GM18511 (cell line): ENCODE results near the gene CADM4.
"Not testable (repeated sequence)": the region's sequence is repeated elsewhere in the genome, so short reads cannot be mapped to it uniquely, and the experiment has no call there.

ENCODE experiments used
- ATAC-seq: cut with Tn5 transposase; IDR thresholded peaks from one replicate; pipeline ENCODE4 v1.9.1; 2021; ENCODE audit warnings: mild to moderate bottlenecking, moderate library complexity; ENCODE audit not compliant: unreplicated experiment

Gene CADM4, protein sequence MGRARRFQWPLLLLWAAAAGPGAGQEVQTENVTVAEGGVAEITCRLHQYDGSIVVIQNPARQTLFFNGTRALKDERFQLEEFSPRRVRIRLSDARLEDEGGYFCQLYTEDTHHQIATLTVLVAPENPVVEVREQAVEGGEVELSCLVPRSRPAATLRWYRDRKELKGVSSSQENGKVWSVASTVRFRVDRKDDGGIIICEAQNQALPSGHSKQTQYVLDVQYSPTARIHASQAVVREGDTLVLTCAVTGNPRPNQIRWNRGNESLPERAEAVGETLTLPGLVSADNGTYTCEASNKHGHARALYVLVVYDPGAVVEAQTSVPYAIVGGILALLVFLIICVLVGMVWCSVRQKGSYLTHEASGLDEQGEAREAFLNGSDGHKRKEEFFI

DNA sequence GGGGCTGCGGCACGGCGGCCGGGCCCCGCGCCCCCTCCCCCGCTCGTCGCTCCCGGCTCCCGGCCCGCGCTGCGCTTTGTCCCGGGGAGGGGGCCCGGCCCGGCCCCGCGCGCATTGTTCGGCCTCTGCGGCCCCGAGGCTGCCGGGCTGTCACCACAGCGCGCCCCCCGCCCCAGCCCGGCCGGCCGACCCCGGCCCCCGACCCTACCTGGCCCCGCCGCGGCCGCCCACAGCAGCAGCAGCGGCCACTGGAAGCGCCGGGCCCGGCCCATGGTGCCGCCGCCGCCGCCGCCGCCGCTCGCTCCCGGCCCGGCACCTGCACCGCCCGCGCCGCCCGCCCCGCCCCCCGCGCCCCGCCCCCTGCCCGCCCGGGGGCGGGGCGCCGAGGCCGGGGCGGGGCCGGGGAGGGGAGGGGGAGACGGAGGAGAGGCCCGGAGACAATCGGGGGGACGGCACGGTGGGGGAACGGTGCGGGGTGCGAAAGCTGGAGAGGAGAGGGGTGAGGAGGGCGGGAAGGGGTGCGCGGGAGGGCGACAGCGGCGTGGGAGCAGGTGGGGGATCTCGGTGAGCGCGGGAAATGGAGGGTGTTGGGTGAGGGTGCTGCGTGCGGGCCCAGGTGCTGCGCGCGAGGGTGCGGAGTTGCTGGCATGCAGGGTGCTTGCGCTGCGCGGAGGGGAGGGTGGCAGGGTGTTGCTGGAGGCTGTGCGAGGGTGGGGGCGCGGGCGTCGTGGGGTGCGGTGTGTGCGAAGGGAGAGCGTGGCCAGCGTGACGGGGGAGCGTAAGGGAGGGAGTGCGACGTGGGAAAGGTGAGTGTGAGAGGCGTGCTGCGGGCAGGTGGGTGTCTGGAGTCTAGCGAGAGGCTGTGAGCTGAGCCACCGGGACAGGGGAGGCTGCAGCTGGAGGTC is at the start of gene CADM4:
TSS of gene CADM4 (minus strand) at position 332 of the 905 bp plus-strand sequence. CDS start at position 272, 60 bp downstream.
- ATAC-seq: no peak

DNA sequence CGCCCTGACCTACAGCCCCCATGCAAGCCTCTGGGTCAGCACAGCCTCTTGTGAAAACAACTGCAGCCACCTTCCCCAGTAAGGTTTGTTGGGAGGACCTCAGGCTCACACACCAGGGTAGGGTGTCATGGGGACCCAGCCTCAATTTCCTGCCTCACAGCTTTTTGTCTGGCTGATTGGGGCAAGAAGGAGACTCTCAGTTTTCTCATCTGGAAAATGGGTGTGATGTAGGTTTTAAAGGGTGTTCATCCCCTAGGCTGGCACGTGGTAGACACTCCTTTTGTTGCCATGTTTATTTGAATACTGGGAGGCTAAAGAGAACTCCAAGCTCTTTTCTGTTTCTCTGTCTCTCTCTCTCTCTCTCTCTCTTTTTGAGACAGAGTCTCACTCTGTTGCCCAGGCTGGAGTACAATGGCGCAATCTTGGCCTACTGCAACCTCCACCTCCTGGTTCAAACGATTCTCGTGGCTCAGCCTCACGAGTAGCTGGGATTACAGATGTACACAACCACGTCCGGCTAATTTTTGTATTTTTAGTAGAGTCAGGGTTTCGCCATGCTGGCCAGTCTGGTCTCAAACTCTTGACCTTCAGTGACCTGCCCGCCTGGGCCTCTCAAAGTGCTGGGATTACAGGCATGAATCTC is 48.5 kb upstream of the CADM4 start:
- no peak for ATAC-seq

DNA sequence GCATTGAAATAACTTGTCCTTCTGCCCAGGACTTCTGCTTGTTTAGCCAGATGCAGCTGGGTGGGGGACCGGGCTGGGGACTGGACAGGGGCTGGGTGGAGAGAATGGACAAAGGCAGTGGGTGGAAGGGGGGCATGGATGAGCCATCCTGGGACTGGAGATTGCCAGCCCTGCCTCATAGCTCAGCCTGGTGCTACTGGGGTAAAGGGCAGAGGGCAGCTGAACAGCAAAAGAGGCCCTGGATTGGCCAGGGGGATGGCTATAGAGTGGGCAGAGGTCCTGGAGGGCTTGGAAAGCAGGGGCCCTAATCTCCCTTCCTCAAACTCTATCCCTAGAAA is 48.0 kb upstream of the CADM4 start:
- no peak for ATAC-seq

DNA sequence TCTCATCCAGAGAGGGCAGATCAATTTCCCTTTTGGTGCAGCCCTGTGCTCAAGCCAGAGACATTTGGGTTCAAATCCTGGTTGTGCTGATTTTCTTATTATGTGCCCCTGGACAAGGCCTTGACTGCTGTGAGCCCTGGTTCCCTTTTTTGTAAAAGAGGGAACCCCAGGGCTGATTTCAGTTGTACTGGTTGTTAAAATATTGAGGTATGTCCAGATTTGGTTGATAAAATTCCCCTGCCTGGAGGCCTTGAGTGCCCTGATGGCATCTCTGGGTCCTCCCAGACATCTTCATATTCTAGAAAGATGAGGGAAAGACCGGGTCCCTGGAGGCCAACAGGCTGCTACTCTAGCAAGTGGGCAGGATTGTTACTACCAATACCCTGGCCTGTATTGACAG is 44.7 kb upstream of the CADM4 start:
- ATAC-seq: no peak

DNA sequence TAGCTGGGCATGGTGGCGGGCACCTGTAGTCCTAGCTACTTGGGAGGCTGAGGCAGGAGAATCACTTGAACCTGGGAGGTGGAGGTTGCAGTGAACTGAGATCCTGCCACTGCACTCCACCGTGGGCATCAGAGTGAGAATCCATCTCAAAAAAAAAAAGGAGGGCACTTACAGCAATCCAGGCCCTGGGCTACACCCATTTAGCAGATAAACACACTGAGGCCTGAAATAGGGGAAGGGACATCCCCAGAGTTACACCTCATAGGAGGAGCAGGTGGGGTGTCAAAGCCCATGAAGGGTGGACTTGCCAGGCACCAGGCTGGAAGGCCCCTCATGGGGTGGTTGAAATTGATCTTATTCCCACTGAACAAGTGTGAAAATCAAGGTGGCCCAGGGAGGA is 44.3 kb upstream of the CADM4 start:
- ATAC-seq: no peak

DNA sequence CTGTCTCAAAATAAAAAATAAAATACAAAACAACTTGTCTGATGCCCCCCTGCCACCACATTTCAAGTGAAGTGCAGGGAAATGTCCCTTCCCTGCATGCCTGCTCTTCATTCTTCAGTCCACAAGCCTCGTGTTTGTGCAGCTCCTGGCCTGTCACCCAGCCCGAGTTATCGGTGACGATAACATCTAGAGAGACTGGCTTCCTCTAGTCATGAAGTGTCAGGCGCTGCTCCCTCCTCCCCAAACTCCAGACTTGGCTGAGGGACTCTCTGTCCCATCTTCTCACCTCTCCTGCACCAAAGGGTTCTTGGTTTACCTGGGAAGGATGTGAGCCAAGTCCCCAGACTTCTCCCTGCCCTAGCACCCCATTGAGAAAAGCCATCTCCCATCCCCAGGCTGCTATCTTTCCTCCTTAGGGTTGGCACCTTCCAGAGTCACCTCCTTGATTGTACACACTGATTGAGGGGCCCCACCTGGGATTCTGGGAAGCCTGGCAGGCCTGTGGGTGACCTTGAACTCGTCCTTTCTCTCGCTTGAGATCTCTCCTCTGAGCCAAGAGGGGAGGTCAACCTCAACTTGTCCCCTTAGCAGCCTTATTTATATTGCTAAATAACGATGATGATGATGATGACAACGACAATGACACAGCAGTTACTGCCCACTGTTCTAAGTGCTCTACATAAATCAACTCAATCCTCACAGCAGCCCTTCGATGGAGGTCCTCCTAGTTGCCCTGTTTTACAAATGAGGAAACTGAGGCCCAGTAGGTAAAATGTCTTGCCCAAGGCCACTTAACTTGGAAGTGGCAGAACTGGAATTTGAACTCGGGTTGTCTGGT is 43.4 kb upstream of the CADM4 start:
- no peak for ATAC-seq

DNA sequence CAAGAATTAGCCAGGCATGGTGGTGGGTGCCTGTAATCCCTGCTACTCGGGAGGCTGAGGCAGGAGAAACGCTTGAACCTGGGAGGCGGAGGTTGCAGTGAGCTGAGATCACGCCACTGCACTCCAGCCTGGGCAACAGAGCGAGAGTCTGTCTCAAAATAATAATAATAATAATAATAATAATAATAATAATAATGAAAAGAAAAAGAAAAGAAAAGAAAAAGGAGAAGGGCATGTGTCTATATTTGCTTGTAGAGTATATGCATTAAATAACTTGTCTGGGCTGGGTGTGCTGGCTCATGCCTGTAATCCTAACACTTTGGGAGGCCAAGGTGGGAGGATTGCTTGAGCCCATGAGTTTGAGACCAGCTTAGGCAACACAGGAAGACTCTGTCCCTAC is 42.6 kb upstream of the CADM4 start:
- ATAC-seq: not testable (repeated sequence)

DNA sequence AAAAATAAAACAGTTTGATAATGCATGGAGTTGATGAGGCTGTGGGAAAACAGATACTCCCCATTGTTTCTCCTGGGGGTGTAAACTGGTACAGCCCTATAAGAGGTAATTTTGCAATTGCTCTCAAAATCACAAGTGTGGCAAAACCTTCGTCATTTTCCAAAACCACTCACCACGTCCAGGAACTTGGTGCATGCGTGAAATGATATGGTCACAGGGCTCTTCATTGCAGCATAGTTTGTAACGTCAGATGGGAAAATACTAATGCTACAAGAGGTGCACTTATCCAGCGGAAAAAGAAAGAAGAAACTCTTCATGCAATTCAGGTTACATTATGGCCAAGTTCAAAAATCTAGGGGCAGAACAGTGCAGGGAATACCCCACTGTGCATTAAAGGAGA is 42.2 kb upstream of the CADM4 start:
- ATAC-seq: no peak

DNA sequence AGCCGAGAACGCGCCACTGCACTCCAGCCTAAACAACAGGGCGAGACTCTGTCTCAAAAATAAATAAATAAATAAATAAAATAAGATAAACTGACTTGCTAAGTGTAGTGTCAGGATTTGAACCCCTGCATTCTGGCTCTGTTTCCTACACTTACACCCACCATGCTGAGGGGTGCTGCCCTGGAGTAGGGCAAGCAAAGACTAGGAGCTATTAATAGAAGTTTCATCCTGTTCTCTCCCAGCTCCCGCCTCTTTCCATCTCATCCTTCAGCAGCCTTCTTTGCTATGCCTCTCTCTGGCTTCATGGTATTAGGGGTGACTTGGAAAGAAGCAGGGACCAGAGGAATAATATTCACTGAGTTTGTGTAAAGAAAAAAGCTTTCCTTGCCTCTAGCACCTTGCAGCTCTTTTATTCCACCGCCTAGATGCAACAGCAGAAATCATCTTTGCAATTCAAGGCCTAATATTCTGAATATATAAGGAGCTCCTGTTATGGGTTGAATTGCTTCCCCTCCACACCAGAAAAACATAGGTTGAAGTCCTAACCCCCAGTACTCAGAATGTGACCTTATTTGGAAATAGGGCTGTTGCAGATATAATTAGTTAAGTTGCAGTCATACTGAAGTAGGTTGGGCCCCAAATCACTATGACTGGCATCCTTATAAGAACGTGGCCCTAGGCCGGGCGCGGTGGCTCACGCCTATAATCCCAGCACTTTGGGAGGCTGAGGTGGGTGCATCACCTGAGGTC is 39.0 kb upstream of the CADM4 start:
- ATAC-seq: no peak

DNA sequence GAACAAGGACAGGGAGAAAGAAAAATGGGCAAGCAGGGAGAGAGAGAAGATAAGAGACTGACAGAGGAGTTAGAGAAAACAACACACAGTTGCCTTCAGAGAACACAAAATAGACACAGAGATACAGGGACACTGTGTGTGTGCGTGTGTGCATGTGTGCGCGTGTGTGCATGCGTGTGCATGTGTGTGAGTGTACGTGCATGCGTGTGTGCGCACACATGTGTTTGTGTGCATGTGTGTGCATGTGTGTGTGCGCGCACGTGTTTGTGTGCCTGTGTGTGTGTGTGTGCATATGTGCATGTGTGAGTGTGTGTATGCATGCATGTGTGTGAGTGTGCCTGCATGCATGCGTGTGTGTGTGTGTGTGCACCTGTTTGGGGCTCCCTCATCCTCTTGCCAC is 36.3 kb upstream of the CADM4 start:
- no peak for ATAC-seq

DNA sequence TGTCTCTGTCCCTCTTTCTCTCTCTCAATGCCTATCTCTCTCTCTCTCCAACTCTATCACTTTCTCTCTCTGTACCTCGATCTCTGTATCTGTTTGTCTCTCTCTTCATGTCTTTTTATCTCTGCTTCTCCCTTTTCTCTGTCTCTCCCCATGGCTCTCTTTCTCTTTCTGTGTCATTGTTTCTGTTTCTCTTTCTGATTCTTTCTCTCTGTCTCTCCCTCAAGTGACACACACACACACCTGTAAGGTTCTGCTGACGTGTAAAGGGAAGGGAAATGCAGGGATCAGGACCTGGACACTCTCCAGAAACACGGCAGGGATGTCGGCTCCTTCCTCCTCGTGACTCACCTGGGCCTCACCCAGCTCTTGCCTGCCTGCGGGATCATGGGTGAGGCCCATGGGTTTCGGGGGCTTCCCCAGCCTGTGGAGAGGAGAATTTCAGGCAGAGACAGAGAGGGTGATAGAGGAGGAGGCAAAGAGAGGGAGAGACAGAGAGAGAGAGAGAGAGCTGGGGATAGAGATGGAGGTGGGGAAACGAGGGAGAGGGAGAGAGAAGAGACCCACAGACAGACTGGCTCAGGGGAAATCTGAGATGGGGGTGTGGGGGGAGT is 35.7 kb upstream of the CADM4 start:
- peak; percentile 61 for ATAC-seq

DNA sequence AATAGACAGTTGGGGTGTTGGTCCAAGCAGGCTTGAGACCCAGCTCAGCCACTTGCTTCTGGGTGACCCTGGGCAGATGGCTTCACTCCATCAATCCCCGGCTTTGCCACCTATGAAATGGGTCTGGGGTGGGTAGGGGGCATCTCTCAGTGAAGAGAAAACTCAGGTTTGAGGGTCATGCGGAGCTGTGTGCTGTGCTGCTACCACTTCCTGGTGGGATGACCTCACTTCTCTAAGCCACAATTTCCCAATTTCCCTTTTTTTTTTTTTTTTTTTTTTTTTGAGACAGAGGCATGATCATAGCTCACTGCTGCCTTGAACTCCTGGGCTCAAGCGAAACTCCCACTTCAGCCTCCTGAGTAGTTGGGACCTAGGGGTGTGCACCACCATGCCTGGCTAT is 34.9 kb upstream of the CADM4 start:
- ATAC-seq: no peak

DNA sequence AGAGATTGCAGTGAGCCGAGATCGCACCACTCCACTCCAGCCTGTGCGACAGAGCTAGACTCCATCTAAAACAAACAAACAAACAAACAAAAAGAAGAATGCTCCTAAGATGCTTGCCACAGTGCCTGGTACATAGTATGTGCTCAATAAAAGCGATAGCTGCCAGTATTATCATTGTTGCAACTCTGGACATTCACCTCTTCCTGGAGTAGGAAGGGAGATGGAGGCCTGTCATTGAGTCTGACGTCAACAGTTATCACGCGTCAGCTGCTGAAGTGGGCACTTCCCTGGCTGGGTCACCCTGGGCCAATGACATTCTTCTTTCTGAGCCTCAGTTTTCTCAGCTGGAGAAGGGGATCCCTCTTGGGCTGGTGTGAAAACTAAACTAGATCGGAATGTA is 34.5 kb upstream of the CADM4 start:
- ATAC-seq: no peak

DNA sequence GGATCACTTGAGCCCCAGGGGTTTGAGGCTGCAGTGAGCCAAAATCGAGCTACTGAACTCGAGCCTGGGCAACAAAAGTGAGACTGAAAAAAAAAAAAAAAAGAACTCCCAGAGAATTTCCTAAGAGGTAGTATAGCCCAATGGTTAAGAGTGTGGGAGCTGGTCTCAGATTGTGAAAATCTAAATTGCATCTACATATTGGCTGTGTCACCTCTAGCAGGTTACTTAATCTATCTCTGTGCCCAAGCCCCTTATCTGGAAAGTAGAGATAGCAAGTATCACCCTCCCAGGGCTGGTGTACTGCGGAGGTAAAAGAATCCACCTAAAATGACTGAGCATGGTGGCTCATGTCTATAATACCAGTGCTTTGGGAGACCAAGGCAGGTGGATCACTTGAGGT is 34.0 kb upstream of the CADM4 start:
- no peak for ATAC-seq

DNA sequence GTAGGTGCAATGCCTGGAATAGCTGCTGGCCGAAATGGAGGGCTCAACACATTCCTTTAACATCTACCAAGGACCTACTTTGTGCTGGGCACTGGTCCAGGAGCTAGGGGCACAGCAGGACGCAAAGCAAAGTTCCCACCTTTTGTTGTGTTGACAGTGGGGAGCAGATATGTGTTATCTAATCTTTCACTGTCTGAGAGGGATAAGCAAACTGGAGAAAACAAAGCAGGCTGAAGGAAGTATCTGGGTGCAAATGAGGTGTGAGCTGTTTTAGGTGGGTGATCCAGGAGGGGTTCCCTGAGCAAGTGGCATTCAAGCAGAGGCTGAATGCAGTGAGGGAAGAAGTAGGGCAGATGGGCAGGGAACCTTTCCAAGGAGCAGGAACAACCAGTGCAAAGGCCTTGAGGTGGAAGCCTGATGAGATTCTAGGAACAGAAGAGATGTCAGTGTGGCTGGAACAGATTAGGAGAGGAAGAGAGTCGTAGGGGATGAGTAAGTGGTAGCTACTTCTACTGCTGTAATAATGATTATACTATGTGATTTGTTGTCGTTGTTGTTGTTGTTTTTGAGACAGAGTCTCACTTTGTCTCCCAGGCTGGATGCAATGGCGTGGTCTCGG is 32.5 kb upstream of the CADM4 start:
- ATAC-seq: no peak

DNA sequence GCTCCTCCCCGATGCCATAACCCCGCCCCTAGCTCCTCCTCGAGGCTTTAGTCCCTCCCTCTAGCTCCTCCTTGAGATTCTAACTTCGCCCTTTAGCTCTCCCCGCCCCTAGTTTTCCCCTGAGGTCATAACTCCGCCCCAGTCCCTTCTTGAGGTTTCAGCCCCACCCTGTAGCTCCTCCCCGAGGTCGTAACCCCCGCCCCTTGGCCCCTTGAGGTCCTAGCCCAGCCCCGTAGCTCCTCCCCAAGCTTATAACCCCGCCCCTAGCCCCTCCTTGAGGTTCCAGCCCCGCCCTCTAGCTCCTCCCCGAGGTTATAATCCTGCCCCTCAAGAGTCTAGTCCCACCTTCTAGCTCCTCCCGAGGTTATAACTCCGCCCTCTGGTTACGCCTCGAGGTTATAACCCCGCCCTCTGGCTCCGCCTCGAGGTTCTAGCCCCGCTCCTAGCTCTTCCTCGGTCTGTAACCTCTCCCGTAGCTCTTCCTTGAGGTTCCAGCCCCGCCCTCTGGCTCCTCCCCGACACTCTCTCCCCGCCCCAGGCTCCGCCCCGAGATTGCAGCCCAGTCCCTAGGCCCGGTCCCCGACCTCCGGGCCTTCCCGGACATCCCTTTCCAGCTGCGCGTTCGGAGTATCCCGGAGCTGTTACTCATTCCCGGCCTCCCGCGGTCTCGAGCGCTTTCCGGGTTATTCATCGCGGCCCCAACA is 28.9 kb upstream of the CADM4 start:
- peak; percentile 89 for ATAC-seq

DNA sequence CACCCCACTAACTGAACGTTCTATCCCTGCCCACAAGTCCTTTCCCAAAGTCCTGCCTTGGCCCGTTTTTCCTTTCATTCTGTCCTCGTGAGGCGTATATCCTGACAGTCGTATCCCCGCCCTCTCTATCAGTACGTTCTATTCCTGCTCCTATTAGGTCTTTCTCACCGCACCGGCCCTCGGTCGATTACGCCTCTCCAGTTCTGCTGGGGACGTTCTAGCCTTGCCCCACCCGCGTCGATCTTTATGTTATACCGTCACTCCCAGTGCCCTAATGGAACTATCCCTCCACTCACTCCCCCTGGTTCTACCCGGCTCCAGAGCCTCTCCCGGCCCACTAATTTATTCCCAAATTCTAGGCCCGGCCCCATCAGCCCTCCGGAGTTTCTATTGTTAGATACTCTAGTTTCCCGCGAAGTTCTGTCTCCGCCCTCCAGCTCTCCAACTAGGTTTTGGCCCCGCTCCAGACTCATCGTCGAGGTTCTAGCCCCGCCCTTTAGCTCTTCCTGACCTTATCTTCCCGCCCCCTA is 28.3 kb upstream of the CADM4 start:
- no peak for ATAC-seq

DNA sequence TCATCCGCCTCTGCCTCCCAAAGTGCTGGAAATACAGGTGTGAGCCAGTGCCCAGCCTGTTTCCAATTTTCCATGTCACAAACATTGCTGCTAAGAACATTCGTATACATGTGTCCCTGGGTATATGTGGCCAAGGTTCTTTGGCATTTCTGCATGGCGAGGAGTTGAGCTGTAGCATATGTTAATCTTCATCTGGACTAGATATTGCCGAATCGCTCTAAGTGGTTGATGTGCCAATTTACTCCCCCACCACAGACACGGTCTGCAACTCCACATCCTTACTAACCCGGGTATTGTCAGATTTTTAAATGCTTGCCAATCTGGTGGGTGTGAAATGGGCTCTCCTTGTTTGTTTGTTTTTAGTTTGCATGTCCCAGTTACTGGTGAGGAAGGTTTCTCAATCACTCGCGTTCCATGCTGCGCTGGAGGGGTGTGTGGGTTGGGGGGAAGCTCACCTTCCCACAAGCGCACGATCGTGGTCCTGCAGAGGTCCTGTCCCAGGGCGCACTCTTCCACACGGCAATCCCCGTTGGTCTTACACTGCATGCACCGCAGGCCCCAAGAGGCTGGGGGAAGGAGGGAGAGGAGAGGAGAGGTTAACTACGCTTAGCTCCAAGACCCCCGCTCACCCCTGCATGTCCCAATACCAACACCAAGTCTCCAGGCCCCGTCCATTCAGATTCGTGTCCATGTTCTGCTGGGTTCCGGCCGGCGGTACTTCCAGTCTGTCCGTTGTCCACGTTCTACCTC is 27.7 kb upstream of the CADM4 start:
- no peak for ATAC-seq
